Endodermal cell (in vitro differentiated cells): ENCODE data around the gene MYCBPAP. TPM values are rescaled to one million over a fixed set of nuclear protein-coding genes. Genes with fewer than 3 reads are reported as not detected.

Experiments
- DNase-seq: peaks from one replicate; pipeline ENCODE4 v3.0.0-alpha.2; 2017
- H3K27ac ChIP-seq: 2 replicates; pipeline ENCODE4 v1.5.1; 2013; ENCODE audit warnings: mild to moderate bottlenecking, low read depth, low read length, moderate library complexity
- H3K27me3 ChIP-seq: 2 replicates; pipeline ENCODE4 v1.6.1; 2013; ENCODE audit warnings: mild to moderate bottlenecking, low read length, moderate library complexity; ENCODE audit not compliant: insufficient read depth, control insufficient read depth, poor library complexity, severe bottlenecking
- H3K36me3 ChIP-seq: 2 replicates; pipeline ENCODE4 v1.7.0; 2013; ENCODE audit warnings: mild to moderate bottlenecking, low read length, moderate library complexity; ENCODE audit not compliant: control insufficient read depth, insufficient read depth
- H3K4me1 ChIP-seq: one replicate; pipeline ENCODE4 v1.7.0; 2013; ENCODE audit warnings: low read length; ENCODE audit not compliant: control insufficient read depth, insufficient read depth
- H3K4me3 ChIP-seq: 2 replicates; pipeline ENCODE4 v1.5.1; 2013; ENCODE audit warnings: mild to moderate bottlenecking, low read length, moderate library complexity
- H3K9ac ChIP-seq: 2 replicates; pipeline ENCODE4 v1.6.1; 2013; ENCODE audit warnings: mild to moderate bottlenecking, low read length, moderate library complexity; ENCODE audit not compliant: poor library complexity, severe bottlenecking; ENCODE audit errors: extremely low read depth
- H3K9me3 ChIP-seq: 2 replicates; pipeline ENCODE4 v1.6.1; 2013; ENCODE audit warnings: mild to moderate bottlenecking, low read length, moderate library complexity; ENCODE audit not compliant: control insufficient read depth
- H3K27ac Mint-ChIP-seq: 2 replicates; pipeline ENCODE4 v1.8.0; 2020; ENCODE audit warnings: mixed read lengths
- H3K27me3 Mint-ChIP-seq: 2 replicates; pipeline ENCODE4 v1.8.0; 2021; ENCODE audit warnings: mild to moderate bottlenecking, mixed read lengths; ENCODE audit not compliant: insufficient read depth
- H3K36me3 Mint-ChIP-seq: 2 replicates; pipeline ENCODE4 v1.8.0; 2020; ENCODE audit warnings: low read depth, mixed read lengths
- H3K4me1 Mint-ChIP-seq: 2 replicates; pipeline ENCODE4 v1.8.0; 2020; ENCODE audit warnings: mixed read lengths
- H3K4me3 Mint-ChIP-seq: 2 replicates; pipeline ENCODE4 v1.8.0; 2020; ENCODE audit warnings: mild to moderate bottlenecking, moderate library complexity, mixed read lengths
- H3K9me3 Mint-ChIP-seq: 2 replicates; pipeline ENCODE4 v1.8.0; 2020; ENCODE audit warnings: mild to moderate bottlenecking, mixed read lengths
- WGBS, 2 experiments: methylation state at CpG; one replicate each; pipeline versions ENCODE4 v1.1.5 to v1.1.7; 2013; ENCODE audit warnings: missing lambda C conversion rate in 2 of 2, mixed read lengths in 1 of 2; ENCODE audit not compliant: insufficient coverage in 1 of 2, insufficient read length in 1 of 2; 5-methylcytosine and 5-hydroxymethylcytosine counted together
- total RNA-seq, 2 donors: library from RNA; stranded (reverse); fragmentation: NEBNext Ultra II Directional in 1 of 2; extraction: Animal tissue kit (Norgen Biotek cat#: 25700) in 1 of 2; gene quantifications; 2 replicates in 1 of 2; 3 replicates in 1 of 2; pipeline ENCODE4 v1.2.1, GENCODE V29; 2021
- TF ChIP-seq, protein P1 (sequence below): fragments of 200-600 bp; sonication (generic); conservative IDR thresholded peaks from 2 replicates; pipeline ENCODE4 v1.5.0; 2021; ENCODE audit warnings: antibody characterized with exemption, mild to moderate bottlenecking

Gene MYCBPAP
- total RNA-seq, 2 donors from 2014 or later = 3.5 to 7.1 TPM

DNA sequence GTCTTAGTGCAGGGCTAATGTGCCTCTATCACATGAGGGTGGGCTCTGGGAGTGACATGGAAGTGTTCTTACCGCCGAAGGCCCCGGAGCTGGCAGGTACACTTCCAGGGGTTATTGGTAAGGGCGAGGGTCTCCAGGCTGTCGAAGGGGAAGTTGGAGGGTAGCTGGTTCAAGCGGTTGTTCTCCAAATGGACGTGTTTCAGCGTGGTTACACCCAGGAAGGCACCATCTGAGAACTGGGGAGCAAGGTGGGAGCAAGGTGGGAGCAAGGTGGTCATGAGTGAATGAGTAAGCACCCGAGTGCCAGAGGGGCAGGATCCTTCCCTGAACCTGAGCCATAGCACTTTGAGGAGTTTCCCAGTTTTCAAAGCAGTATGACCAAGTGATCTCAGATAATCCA lies 42.6 kb upstream of the MYCBPAP start:
- H3K27me3 Mint-ChIP-seq = peaks cover 39% of the 10 kb centered on the region
- H3K36me3 Mint-ChIP-seq = peaks cover 23% of the 10 kb centered on the region
- no peak overlapping the region for H3K9ac ChIP-seq
- H3K27me3 ChIP-seq = peaks cover 16% of the 10 kb centered on the region
- H3K9me3 ChIP-seq = no peaks in the 10 kb centered on the region
- no peak overlapping the region for H3K27ac ChIP-seq
- H3K4me3 ChIP-seq = no peak overlapping the region
- H3K4me1 ChIP-seq = no peaks in the 10 kb centered on the region
- H3K4me3 Mint-ChIP-seq = no peak overlapping the region
- peaks cover 16% of the 10 kb centered on the region for H3K4me1 Mint-ChIP-seq
- no peak overlapping the region for H3K27ac Mint-ChIP-seq
- WGBS, 2 experiments = 95 to 97% methylated on average over 9 of the region's 9 CpGs
- TF ChIP-seq, protein P1, sequence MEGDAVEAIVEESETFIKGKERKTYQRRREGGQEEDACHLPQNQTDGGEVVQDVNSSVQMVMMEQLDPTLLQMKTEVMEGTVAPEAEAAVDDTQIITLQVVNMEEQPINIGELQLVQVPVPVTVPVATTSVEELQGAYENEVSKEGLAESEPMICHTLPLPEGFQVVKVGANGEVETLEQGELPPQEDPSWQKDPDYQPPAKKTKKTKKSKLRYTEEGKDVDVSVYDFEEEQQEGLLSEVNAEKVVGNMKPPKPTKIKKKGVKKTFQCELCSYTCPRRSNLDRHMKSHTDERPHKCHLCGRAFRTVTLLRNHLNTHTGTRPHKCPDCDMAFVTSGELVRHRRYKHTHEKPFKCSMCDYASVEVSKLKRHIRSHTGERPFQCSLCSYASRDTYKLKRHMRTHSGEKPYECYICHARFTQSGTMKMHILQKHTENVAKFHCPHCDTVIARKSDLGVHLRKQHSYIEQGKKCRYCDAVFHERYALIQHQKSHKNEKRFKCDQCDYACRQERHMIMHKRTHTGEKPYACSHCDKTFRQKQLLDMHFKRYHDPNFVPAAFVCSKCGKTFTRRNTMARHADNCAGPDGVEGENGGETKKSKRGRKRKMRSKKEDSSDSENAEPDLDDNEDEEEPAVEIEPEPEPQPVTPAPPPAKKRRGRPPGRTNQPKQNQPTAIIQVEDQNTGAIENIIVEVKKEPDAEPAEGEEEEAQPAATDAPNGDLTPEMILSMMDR = no peak
- DNase-seq = no peak
- H3K9me3 Mint-ChIP-seq = no peaks in the 10 kb centered on the region
- no peaks in the 10 kb centered on the region for H3K36me3 ChIP-seq

DNA sequence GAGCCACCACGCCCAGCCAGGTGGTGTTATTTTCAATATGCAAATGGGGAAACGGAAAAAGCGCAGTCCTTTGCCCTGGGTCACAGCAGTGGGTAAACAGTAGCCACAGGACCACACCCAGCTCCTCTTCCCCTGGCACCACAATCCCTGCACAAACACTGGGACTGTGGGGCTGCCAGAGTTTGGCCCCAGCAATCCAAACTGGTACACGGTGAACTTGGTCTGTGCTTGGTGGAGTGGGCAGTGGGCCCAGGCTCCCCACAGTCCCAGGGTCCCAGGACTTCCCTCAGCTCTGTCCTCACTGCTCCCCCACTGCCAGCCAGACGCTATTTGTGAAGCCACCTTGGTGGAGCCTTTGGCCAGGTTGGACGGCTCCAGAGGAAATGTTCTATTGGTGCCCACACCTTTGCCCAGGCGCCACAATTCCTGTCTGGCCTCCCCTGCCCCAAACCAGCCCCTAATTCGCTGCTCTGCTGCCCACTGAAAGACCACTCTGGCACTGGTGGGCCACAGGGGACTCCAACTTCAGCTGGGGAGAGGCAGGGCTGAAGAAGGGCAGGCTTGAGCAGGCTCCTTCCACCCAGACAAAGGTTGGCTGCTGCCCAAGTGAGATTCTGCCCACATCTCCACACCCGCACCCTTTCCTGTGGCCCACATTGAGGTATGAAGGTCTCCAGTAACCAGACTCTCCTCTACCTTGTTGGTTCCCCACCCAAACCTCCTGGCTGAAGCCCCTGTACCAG lies 41.7 kb upstream of the MYCBPAP start:
- Histone ChIP-seq H3K9ac (no peak overlapping the region), H3K4me1 (no peaks in the 10 kb centered on the region), H3K4me3 (no peak overlapping the region), H3K27me3 (peaks cover 16% of the 10 kb centered on the region), H3K9me3 (no peaks in the 10 kb centered on the region), H3K27ac (no peak overlapping the region), H3K36me3 (no peaks in the 10 kb centered on the region)
- no peak for DNase-seq
- H3K4me3 Mint-ChIP-seq = no peak overlapping the region
- H3K9me3 Mint-ChIP-seq = no peaks in the 10 kb centered on the region
- TF ChIP-seq, protein P1 = no peak
- no peak overlapping the region for H3K27ac Mint-ChIP-seq
- H3K27me3 Mint-ChIP-seq = peaks cover 41% of the 10 kb centered on the region
- WGBS, 2 experiments = 94 to 97% methylated on average over 7 to 9 of the region's 9 CpGs
- peaks cover 16% of the 10 kb centered on the region for H3K4me1 Mint-ChIP-seq
- peaks cover 23% of the 10 kb centered on the region for H3K36me3 Mint-ChIP-seq

DNA sequence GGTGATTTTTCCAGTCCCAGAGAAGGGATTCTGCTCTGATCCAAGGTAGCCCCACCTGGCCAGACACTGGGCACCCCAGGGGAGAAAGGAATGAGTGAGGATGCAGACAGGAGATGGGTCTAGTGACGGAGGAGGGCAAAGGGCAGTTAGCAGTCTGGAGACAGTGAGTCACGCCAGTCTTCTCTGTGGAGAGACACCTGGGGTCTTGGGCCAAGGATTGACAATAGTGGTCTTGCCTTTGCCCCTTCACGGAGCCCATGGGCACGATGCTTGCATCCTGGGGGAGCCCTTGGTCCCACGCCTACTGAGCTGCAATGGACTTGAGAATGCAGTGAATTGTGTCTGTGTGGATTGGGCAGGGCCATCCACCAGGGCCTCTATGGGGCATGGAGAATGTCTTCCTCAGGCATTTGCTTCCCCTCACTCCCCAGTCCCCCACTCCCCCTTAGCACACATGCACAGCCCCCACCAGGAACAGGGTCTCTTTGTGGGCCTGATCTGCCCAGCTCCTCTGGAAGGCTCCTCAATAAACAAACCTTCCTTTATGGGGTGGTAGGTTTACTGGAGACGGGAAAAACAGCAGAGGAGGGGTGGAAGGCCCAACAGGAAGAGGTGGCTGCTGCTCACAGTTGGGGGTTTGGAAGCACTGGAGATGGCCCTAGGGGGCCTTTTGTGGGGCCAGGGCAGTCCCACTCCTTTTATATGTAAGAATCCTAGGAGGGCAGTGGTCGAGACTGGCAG lies 41.0 kb upstream of the MYCBPAP start:
- no peak overlapping the region for H3K27ac ChIP-seq
- no peak overlapping the region for H3K9ac ChIP-seq
- peaks cover 16% of the 10 kb centered on the region for H3K4me1 Mint-ChIP-seq
- peaks cover 16% of the 10 kb centered on the region for H3K27me3 ChIP-seq
- H3K9me3 Mint-ChIP-seq = no peaks in the 10 kb centered on the region
- H3K4me3 Mint-ChIP-seq = no peak overlapping the region
- 72 to 90% methylated on average over 5 to 7 of the region's 7 CpGs for WGBS, 2 experiments
- H3K9me3 ChIP-seq = no peaks in the 10 kb centered on the region
- no peaks in the 10 kb centered on the region for H3K4me1 ChIP-seq
- no peak overlapping the region for H3K27ac Mint-ChIP-seq
- no peak overlapping the region for H3K4me3 ChIP-seq
- H3K27me3 Mint-ChIP-seq = peaks cover 45% of the 10 kb centered on the region
- TF ChIP-seq, protein P1 = no peak
- H3K36me3 Mint-ChIP-seq = peaks cover 24% of the 10 kb centered on the region
- no peaks in the 10 kb centered on the region for H3K36me3 ChIP-seq
- peak; percentile 69 for DNase-seq
